DOHH2 (cell line): ENCODE measurements around the gene SLC25A3.

Experiments
- EZH2phosphoT487 ChIP-seq: fragments of 200-600 bp; sonication (generic); IDR thresholded peaks from 2 replicates; pipeline ENCODE4 v1.6.1; 2017; ENCODE audit warnings: borderline replicate concordance, mild to moderate bottlenecking, antibody characterized with exemption, low read length, moderate library complexity, mixed read lengths
- TF ChIP-seq, protein P1 (sequence below): fragments of 200-600 bp; sonication (generic); IDR thresholded peaks from one replicate; pipeline ENCODE4 v1.5.1; 2014; ENCODE audit warnings: antibody characterized with exemption, mild to moderate bottlenecking, low read depth, low read length; ENCODE audit not compliant: poor library complexity, severe bottlenecking

DNA sequence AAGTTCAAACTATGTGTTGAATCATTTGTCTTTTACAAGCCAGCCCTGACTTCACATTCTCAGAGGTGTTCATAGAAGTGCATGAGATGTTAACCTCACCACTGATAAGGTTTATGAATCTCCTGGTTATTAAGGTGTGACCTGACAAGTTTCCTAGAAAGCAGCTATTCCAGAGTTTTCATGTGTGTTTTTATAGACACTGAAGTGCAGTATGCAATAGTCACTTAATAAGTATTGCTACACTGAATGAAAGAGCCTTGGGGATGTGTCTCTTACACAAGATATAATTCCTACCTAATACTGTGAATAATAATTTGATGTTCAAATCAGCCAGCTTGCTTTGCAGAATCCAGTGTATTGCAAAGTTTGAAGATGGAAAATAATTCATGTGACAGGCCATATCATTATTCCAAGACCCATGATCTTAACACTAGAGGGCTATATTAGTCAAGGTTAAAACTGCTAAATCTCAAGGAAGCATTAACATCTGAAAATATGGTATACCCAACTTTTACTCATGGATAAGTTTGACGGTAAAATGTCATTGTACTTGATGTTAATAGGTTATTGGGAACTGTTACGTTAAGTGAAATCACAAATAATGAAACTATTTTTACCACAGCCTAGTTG lies 13.0 kb downstream of the SLC25A3 start:
- TF ChIP-seq, protein P1, sequence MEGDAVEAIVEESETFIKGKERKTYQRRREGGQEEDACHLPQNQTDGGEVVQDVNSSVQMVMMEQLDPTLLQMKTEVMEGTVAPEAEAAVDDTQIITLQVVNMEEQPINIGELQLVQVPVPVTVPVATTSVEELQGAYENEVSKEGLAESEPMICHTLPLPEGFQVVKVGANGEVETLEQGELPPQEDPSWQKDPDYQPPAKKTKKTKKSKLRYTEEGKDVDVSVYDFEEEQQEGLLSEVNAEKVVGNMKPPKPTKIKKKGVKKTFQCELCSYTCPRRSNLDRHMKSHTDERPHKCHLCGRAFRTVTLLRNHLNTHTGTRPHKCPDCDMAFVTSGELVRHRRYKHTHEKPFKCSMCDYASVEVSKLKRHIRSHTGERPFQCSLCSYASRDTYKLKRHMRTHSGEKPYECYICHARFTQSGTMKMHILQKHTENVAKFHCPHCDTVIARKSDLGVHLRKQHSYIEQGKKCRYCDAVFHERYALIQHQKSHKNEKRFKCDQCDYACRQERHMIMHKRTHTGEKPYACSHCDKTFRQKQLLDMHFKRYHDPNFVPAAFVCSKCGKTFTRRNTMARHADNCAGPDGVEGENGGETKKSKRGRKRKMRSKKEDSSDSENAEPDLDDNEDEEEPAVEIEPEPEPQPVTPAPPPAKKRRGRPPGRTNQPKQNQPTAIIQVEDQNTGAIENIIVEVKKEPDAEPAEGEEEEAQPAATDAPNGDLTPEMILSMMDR, result no peak
- TF ChIP-seq EZH2phosphoT487, result no peak
